Liver (tissue), 9 donors: Measurements from ENCODE around the gene EXOC4. TPM values are rescaled to one million over a fixed set of nuclear protein-coding genes. Genes with fewer than 3 reads are reported as not detected.

Experiments used
- DNase-seq: peaks from one replicate; pipeline ENCODE4 v3.0.0-alpha.2; 2017; ENCODE audit warnings: low spot score
- H3K27ac ChIP-seq, 2 donors: one replicate each; pipeline ENCODE4 v1.7.0; 2013; ENCODE audit warnings: inconsistent platforms in 2 of 2, low read length in 2 of 2, control low read depth in 1 of 2, low read depth in 1 of 2, mild to moderate bottlenecking in 1 of 2
- H3K27me3 ChIP-seq, 4 donors: one replicate each; pipeline versions ENCODE4 v1.6.1 to v1.7.0; 2013; ENCODE audit warnings: low read length in 3 of 4, inconsistent platforms in 1 of 4, mild to moderate bottlenecking in 1 of 4, moderate library complexity in 1 of 4; ENCODE audit not compliant: control insufficient read depth in 4 of 4, insufficient read depth in 4 of 4
- H3K36me3 ChIP-seq, 4 donors: one replicate each; pipeline versions ENCODE4 v1.6.1 to v1.7.0; 2013; ENCODE audit warnings: low read length in 3 of 4, mild to moderate bottlenecking in 3 of 4, low read depth in 1 of 4, moderate library complexity in 1 of 4; ENCODE audit not compliant: control insufficient read depth in 4 of 4, insufficient read depth in 3 of 4
- H3K4me1 ChIP-seq, 4 donors: one replicate each; pipeline versions ENCODE4 v1.6.1 to v1.7.0; 2013; ENCODE audit warnings: low read length in 3 of 4, mild to moderate bottlenecking in 3 of 4, moderate library complexity in 1 of 4; ENCODE audit not compliant: control insufficient read depth in 4 of 4, insufficient read depth in 4 of 4
- H3K4me3 ChIP-seq, 3 donors: one replicate each; pipeline versions ENCODE4 v1.6.1 to v1.7.0; 2013; ENCODE audit warnings: low read length in 3 of 3, control low read depth in 1 of 3, low read depth in 1 of 3, mild to moderate bottlenecking in 1 of 3
- H3K9ac ChIP-seq, 2 donors: one replicate each; pipeline ENCODE4 v1.7.0; 2013; ENCODE audit warnings: low read length in 2 of 2, mild to moderate bottlenecking in 2 of 2, moderate library complexity in 2 of 2, control low read depth in 1 of 2, low read depth in 1 of 2
- H3K9me3 ChIP-seq, 4 donors: one replicate each; pipeline versions ENCODE4 v1.6.1 to v1.7.0; 2013; ENCODE audit warnings: low read length in 3 of 4; ENCODE audit not compliant: control insufficient read depth in 4 of 4
- EGR1 ChIP-seq, 2 donors: IDR thresholded peaks; 2 replicates each; pipeline ENCODE4 v1.6.1; 2016 to 2018; ENCODE audit warnings: antibody characterized with exemption in 2 of 2, low read depth in 2 of 2
- FOXA1 ChIP-seq: IDR thresholded peaks from 2 replicates; pipeline ENCODE4 v1.6.1; 2016; ENCODE audit warnings: antibody characterized with exemption
- GABPA ChIP-seq, 2 donors: IDR thresholded peaks in 1 of 2; conservative IDR thresholded peaks in 1 of 2; 2 replicates each; pipeline ENCODE4 v1.6.1; 2016; ENCODE audit warnings: antibody characterized with exemption in 2 of 2, mild to moderate bottlenecking in 1 of 2, moderate library complexity in 1 of 2
- HNF4G ChIP-seq: IDR thresholded peaks from 2 replicates; pipeline ENCODE4 v1.6.1; 2016; ENCODE audit warnings: antibody characterized with exemption
- JUND ChIP-seq, 2 donors: IDR thresholded peaks; 2 replicates each; pipeline ENCODE4 v1.6.1; 2016; ENCODE audit warnings: antibody characterized with exemption in 2 of 2
- NR2F2 ChIP-seq: IDR thresholded peaks from 2 replicates; pipeline ENCODE4 v1.6.1; 2016; ENCODE audit warnings: antibody characterized with exemption
- SP1 ChIP-seq: IDR thresholded peaks from 2 replicates; pipeline ENCODE4 v1.6.1; 2018; ENCODE audit warnings: antibody characterized with exemption, mild to moderate bottlenecking
- TAF1 ChIP-seq: conservative IDR thresholded peaks from 2 replicates; pipeline ENCODE4 v1.6.1; 2016; ENCODE audit warnings: antibody characterized with exemption, mild to moderate bottlenecking
- WGBS: extraction: QIAGEN DNeasy Blood & Tissue Kit; methylation state at CpG from one replicate; pipeline ENCODE4 v1.1.7; 2013; 5-methylcytosine and 5-hydroxymethylcytosine counted together
- polyA plus RNA-seq, 2 donors: library from polyadenylated mRNA; stranded (reverse) in 1 of 2; unstranded in 1 of 2; fragments of 200-250 nt in 1 of 2; fragments of >200 nt in 1 of 2; fragmentation: Nextera tagmentation in 1 of 2; extraction: Ambion mirVana in 1 of 2; gene quantifications; one replicate each; pipeline versions ENCODE4 v1.2.1 to v1.2.3, GENCODE V29; 2013 to 2015
- total RNA-seq, 2 donors: library from RNA; depleted of rRNA; stranded (reverse); fragments of >200 nt; gene quantifications; one replicate each; pipeline ENCODE4 v1.2.3, GENCODE V29; 2014
- TF ChIP-seq, protein P1 (sequence below): fragments of 150-350 bp; IDR thresholded peaks from 2 replicates; pipeline ENCODE4 v1.5.1; 2017; ENCODE audit warnings: improper control_type of control experiment, low read depth, low read length; ENCODE audit not compliant: missing input control
- TF ChIP-seq, protein P2 (sequence below): IDR thresholded peaks from 2 replicates; pipeline ENCODE4 v1.6.1; 2016; ENCODE audit warnings: antibody characterized with exemption, mild to moderate bottlenecking
- TF ChIP-seq, protein P3 (sequence below): IDR thresholded peaks from 2 replicates; pipeline ENCODE4 v1.6.1; 2016; ENCODE audit warnings: antibody characterized with exemption
- donor health status: healthy.
- donor health status: healthy.
- donor health status: healthy.
- donor health status: healthy.
- donor health status: healthy.

Gene EXOC4
- total and polyA plus RNA-seq, 4 donors: 9.5 to 55.9 (median 23.6) TPM

DNA sequence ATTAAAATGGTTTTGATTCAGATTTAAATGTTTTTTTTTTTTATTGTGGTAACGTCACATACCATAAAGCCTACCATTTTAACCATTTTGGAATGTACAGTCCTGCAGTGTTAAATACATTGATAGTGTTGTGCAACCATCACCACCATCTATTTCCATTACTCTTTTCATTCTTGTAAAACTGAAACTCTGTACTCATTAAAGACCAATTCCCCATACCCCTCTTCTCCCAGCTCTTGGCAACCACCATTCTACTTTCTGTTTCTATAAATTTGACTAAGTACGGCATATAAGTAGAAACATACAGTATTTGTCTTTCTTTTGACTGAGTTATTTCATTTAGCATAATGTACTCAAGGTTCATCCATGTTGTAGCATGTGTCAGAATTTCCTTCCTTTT, 96.2 kb downstream of the EXOC4 start:
- Histone ChIP-seq H3K4me1 (no peaks in the 10 kb centered on the region), H3K9ac (no peak overlapping the region), H3K4me3 (no peak overlapping the region), H3K36me3 (peaks cover 0 to 4% (median 0%) of the 10 kb centered on the region in 4 donors), H3K27me3 (no peaks in the 10 kb centered on the region), H3K27ac (no peak overlapping the region), H3K9me3 (peaks cover 0 to 6% (median under 1%) of the 10 kb centered on the region in 4 donors)
- no peak for DNase-seq
- WGBS: 97% methylated on average over 2 of the region's 2 CpGs
- TF ChIP-seq TAF1: no peak
- TF ChIP-seq, protein P1, sequence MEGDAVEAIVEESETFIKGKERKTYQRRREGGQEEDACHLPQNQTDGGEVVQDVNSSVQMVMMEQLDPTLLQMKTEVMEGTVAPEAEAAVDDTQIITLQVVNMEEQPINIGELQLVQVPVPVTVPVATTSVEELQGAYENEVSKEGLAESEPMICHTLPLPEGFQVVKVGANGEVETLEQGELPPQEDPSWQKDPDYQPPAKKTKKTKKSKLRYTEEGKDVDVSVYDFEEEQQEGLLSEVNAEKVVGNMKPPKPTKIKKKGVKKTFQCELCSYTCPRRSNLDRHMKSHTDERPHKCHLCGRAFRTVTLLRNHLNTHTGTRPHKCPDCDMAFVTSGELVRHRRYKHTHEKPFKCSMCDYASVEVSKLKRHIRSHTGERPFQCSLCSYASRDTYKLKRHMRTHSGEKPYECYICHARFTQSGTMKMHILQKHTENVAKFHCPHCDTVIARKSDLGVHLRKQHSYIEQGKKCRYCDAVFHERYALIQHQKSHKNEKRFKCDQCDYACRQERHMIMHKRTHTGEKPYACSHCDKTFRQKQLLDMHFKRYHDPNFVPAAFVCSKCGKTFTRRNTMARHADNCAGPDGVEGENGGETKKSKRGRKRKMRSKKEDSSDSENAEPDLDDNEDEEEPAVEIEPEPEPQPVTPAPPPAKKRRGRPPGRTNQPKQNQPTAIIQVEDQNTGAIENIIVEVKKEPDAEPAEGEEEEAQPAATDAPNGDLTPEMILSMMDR: no peak
- TF ChIP-seq JUND (IDR thresholded peaks at IDR 0.05): no peak
- no peak for TF ChIP-seq HNF4G
- no peak for TF ChIP-seq NR2F2
- TF ChIP-seq FOXA1: no peak
- TF ChIP-seq GABPA (IDR thresholded peaks at IDR 0.05 in 1 of 2, conservative IDR thresholded peaks at IDR 0.05 in 1 of 2): no peak

DNA sequence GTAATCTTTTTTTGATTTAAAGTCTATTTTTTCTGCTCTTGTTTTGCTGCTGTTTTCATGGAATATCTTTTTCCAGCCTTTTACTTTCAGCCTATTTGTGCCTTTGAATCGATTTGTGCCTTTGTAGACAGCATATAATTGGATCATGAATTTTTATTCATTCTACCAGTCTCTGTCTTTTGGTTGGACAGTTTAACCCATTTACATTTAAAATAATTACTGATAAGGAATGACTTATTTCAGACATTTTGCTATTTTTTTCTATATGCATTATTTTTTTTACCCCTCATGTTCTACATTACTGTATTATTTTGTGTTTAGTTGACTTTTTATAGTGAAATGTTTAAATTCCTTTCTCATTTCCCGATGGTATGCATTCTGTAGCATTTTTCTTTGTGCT, 99.6 kb downstream of the EXOC4 start:
- 96% methylated on average over 2 of the region's 2 CpGs for WGBS
- H3K27ac ChIP-seq: no peak overlapping the region
- TF ChIP-seq, protein P2, sequence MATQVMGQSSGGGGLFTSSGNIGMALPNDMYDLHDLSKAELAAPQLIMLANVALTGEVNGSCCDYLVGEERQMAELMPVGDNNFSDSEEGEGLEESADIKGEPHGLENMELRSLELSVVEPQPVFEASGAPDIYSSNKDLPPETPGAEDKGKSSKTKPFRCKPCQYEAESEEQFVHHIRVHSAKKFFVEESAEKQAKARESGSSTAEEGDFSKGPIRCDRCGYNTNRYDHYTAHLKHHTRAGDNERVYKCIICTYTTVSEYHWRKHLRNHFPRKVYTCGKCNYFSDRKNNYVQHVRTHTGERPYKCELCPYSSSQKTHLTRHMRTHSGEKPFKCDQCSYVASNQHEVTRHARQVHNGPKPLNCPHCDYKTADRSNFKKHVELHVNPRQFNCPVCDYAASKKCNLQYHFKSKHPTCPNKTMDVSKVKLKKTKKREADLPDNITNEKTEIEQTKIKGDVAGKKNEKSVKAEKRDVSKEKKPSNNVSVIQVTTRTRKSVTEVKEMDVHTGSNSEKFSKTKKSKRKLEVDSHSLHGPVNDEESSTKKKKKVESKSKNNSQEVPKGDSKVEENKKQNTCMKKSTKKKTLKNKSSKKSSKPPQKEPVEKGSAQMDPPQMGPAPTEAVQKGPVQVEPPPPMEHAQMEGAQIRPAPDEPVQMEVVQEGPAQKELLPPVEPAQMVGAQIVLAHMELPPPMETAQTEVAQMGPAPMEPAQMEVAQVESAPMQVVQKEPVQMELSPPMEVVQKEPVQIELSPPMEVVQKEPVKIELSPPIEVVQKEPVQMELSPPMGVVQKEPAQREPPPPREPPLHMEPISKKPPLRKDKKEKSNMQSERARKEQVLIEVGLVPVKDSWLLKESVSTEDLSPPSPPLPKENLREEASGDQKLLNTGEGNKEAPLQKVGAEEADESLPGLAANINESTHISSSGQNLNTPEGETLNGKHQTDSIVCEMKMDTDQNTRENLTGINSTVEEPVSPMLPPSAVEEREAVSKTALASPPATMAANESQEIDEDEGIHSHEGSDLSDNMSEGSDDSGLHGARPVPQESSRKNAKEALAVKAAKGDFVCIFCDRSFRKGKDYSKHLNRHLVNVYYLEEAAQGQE: no peak
- TF ChIP-seq HNF4G (no peak), JUND (IDR thresholded peaks at IDR 0.05) (no peak), SP1 (no peak), GABPA (IDR thresholded peaks at IDR 0.05 in 1 of 2, conservative IDR thresholded peaks at IDR 0.05 in 1 of 2) (no peak), EGR1 (IDR thresholded peaks at IDR 0.05; ENCODE audit: low read depth in 2 of 2) (no peak), TAF1 (no peak)
- TF ChIP-seq, protein P1: no peak
- TF ChIP-seq, protein P3, sequence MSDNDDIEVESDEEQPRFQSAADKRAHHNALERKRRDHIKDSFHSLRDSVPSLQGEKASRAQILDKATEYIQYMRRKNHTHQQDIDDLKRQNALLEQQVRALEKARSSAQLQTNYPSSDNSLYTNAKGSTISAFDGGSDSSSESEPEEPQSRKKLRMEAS: no peak
- no peak overlapping the region for H3K9ac ChIP-seq
- no peaks in the 10 kb centered on the region for H3K27me3 ChIP-seq
- no peaks in the 10 kb centered on the region for H3K4me1 ChIP-seq
- DNase-seq: no peak
- H3K9me3 ChIP-seq: peaks cover 0 to 6% (median under 1%) of the 10 kb centered on the region in 4 donors
- H3K4me3 ChIP-seq: no peak overlapping the region
- H3K36me3 ChIP-seq: peaks cover 0 to 9% (median under 1%) of the 10 kb centered on the region in 4 donors
